ENCODE measurements around the gene LRRC4B.

- TF ChIP-seq, protein P1, sequence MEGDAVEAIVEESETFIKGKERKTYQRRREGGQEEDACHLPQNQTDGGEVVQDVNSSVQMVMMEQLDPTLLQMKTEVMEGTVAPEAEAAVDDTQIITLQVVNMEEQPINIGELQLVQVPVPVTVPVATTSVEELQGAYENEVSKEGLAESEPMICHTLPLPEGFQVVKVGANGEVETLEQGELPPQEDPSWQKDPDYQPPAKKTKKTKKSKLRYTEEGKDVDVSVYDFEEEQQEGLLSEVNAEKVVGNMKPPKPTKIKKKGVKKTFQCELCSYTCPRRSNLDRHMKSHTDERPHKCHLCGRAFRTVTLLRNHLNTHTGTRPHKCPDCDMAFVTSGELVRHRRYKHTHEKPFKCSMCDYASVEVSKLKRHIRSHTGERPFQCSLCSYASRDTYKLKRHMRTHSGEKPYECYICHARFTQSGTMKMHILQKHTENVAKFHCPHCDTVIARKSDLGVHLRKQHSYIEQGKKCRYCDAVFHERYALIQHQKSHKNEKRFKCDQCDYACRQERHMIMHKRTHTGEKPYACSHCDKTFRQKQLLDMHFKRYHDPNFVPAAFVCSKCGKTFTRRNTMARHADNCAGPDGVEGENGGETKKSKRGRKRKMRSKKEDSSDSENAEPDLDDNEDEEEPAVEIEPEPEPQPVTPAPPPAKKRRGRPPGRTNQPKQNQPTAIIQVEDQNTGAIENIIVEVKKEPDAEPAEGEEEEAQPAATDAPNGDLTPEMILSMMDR (IDR thresholded peaks at IDR 0.05) = no peak
- TF ChIP-seq POLR2A (IDR thresholded peaks at IDR 0.05) = no peak
Measured at GRCh38 chr19:50480281-50481111, 87.7 kb downstream of the LRRC4B start.
